ENCODE data around the gene WNK2.
"Not testable (repeated sequence)": the region's sequence is repeated elsewhere in the genome, so short reads cannot be mapped to it uniquely, and the experiment has no call there.

WNK2 gene

DNA sequence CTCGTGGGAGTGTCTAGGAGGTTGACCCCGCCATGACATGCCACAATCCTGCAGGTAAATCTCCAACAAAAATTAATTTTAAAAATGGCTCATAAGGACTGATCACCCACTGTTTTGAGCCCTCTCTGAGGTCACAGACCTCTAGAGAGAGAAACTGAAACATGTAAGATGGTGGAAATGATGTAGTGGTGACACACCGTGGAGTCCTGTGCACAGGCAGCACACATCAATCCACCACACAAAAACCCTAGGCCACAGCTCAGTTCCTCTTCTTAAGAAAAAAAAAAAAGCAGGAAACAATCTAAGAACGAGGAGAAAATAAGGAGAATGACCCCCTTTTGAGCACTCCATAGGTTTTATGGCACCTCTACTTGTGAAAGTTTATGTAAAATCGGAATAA, 173.7 kb downstream of the WNK2 start:
- H3K4me3 ChIP-seq (ENCODE audit: insufficient read depth in 1 of 2, low read depth in 1 of 2, low read length in 2 of 2) = no peak overlapping the region
- no peaks in the 10 kb centered on the region for H3K27me3 ChIP-seq (ENCODE audit: control insufficient read depth in 1 of 2, insufficient read depth in 1 of 2, low read length in 2 of 2)
- no peak overlapping the region for H3K4me2 ChIP-seq (ENCODE audit: low read length, poor library complexity, severe bottlenecking)
- no peak overlapping the region for H3K18ac ChIP-seq (ENCODE audit: low read depth in 1 of 2, low read length in 2 of 2)
- WGBS = 33% methylated on average over 3 of the region's 5 CpGs
- DNase-seq = no peak
- H4K8ac ChIP-seq (ENCODE audit: low read length) = no peak overlapping the region
- no peak overlapping the region for H3K4ac ChIP-seq (ENCODE audit: low read depth in 1 of 2, low read length in 2 of 2)
- H3K14ac ChIP-seq (ENCODE audit: low read length in 2 of 2) = no peak overlapping the region
- H3K4me1 ChIP-seq (ENCODE audit: control insufficient read depth, insufficient read depth, low read depth, low read length) = no peaks in the 10 kb centered on the region
- no peak overlapping the region for H2BK120ac ChIP-seq (ENCODE audit: low read depth, low read length)
- H2BK5ac ChIP-seq (ENCODE audit: low read depth, low read length, poor library complexity, severe bottlenecking) = no peak overlapping the region
- H3K27ac ChIP-seq (ENCODE audit: low read length, poor library complexity, severe bottlenecking) = no peak overlapping the region
- H3K9ac ChIP-seq (ENCODE audit: low read length) = no peak overlapping the region
- no peak overlapping the region for H4K91ac ChIP-seq (ENCODE audit: low read length)
- no peak overlapping the region for H2BK15ac ChIP-seq (ENCODE audit: low read depth, poor library complexity, severe bottlenecking)
- H2AFZ ChIP-seq (ENCODE audit: low read depth, low read length) = no peak overlapping the region
- no peak overlapping the region for H2AK5ac ChIP-seq (ENCODE audit: low read length, severe bottlenecking)
- H3K23ac ChIP-seq (ENCODE audit: low read length in 2 of 2) = no peak overlapping the region
- no peak overlapping the region for H2BK12ac ChIP-seq (ENCODE audit: low read length in 2 of 2)
- peaks cover 6% of the 10 kb centered on the region for H3K9me3 ChIP-seq (ENCODE audit: control insufficient read depth, low read length)
- no peaks in the 10 kb centered on the region for H3K79me1 ChIP-seq (replicated peaks; ENCODE audit: low read length, poor library complexity, severe bottlenecking)
- no peaks in the 10 kb centered on the region for H3K36me3 ChIP-seq (ENCODE audit: control insufficient read depth in 1 of 2, insufficient read depth in 2 of 2, low read depth in 1 of 2, low read length in 2 of 2)

DNA sequence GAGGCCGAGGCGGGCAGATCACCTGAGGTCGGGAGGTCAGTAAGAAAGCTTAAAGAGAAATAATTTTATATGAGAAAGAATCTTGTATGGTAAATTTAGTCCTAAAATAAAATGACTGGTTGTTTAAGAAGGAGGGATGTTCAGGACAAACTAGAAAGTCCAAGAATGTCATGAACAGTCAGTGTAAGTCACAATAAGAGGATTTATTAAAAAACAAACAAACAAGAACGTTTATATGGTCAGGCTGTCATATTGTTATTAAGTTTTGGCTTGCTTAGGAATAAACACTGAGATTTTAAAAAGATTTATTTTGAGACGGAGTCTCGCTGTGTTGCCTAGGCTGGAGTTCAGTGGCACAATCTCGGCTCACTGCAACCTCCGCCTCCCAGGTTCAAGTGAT, 176.0 kb downstream of the WNK2 start:
- not testable (repeated sequence) for H2BK15ac ChIP-seq (ENCODE audit: low read depth, poor library complexity, severe bottlenecking); H3K9me3 ChIP-seq (ENCODE audit: control insufficient read depth, low read length); H3K36me3 ChIP-seq (ENCODE audit: control insufficient read depth in 1 of 2, insufficient read depth in 2 of 2, low read depth in 1 of 2, low read length in 2 of 2); H2AK5ac ChIP-seq (ENCODE audit: low read length, severe bottlenecking); H3K23ac ChIP-seq (ENCODE audit: low read length in 2 of 2); DNase-seq; H3K4me3 ChIP-seq (ENCODE audit: insufficient read depth in 1 of 2, low read depth in 1 of 2, low read length in 2 of 2); H3K79me1 ChIP-seq (replicated peaks; ENCODE audit: low read length, poor library complexity, severe bottlenecking); H3K9ac ChIP-seq (ENCODE audit: low read length); H3K4ac ChIP-seq (ENCODE audit: low read depth in 1 of 2, low read length in 2 of 2); H3K4me1 ChIP-seq (ENCODE audit: control insufficient read depth, insufficient read depth, low read depth, low read length); H3K4me2 ChIP-seq (ENCODE audit: low read length, poor library complexity, severe bottlenecking); H2BK12ac ChIP-seq (ENCODE audit: low read length in 2 of 2); H3K14ac ChIP-seq (ENCODE audit: low read length in 2 of 2); H3K18ac ChIP-seq (ENCODE audit: low read depth in 1 of 2, low read length in 2 of 2); H2BK120ac ChIP-seq (ENCODE audit: low read depth, low read length); H2AFZ ChIP-seq (ENCODE audit: low read depth, low read length); H3K27me3 ChIP-seq (ENCODE audit: control insufficient read depth in 1 of 2, insufficient read depth in 1 of 2, low read length in 2 of 2); H4K91ac ChIP-seq (ENCODE audit: low read length); H2BK5ac ChIP-seq (ENCODE audit: low read depth, low read length, poor library complexity, severe bottlenecking); H4K8ac ChIP-seq (ENCODE audit: low read length); H3K27ac ChIP-seq (ENCODE audit: low read length, poor library complexity, severe bottlenecking)
- 88% methylated on average over 8 of the region's 8 CpGs for WGBS

DNA sequence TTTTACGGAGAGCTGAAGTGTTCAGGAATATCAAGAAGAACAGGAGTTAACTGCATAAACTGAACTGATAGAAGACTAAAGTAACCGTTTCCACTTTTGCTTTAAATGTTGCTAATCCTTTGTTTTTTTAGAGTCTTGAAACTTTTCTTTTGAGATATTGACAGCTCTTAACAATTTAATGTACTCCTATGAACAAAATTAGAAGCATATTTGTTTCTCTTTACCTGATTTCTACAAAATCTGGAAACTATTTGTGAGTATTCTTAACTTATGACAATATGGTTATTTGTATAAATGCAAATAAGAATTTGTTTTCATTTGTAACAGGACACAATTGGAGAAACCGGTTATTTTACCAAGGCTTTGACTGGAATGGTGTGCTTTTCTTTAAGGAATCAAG, 178.1 kb downstream of the WNK2 start:
- Histone ChIP-seq H3K36me3 (ENCODE audit: control insufficient read depth in 1 of 2, insufficient read depth in 2 of 2, low read depth in 1 of 2, low read length in 2 of 2) (no peaks in the 10 kb centered on the region), H3K4me2 (ENCODE audit: low read length, poor library complexity, severe bottlenecking) (no peak overlapping the region), H3K18ac (ENCODE audit: low read depth in 1 of 2, low read length in 2 of 2) (no peak overlapping the region), H2BK120ac (ENCODE audit: low read depth, low read length) (no peak overlapping the region), H3K9me3 (ENCODE audit: control insufficient read depth, low read length) (peaks cover 6% of the 10 kb centered on the region), H4K91ac (ENCODE audit: low read length) (no peak overlapping the region), H3K27me3 (ENCODE audit: control insufficient read depth in 1 of 2, insufficient read depth in 1 of 2, low read length in 2 of 2) (peaks cover 0 to 2% of the 10 kb centered on the region in 2 experiments), H2BK5ac (ENCODE audit: low read depth, low read length, poor library complexity, severe bottlenecking) (no peak overlapping the region), H3K14ac (ENCODE audit: low read length in 2 of 2) (no peak overlapping the region), H4K8ac (ENCODE audit: low read length) (no peak overlapping the region), H3K27ac (ENCODE audit: low read length, poor library complexity, severe bottlenecking) (no peak overlapping the region), H3K23ac (ENCODE audit: low read length in 2 of 2) (no peak overlapping the region), H2AFZ (ENCODE audit: low read depth, low read length) (no peak overlapping the region), H3K9ac (ENCODE audit: low read length) (no peak overlapping the region), H2BK12ac (ENCODE audit: low read length in 2 of 2) (no peak overlapping the region), H3K4me3 (ENCODE audit: insufficient read depth in 1 of 2, low read depth in 1 of 2, low read length in 2 of 2) (no peak overlapping the region), H3K4ac (ENCODE audit: low read depth in 1 of 2, low read length in 2 of 2) (no peak overlapping the region), H3K4me1 (ENCODE audit: control insufficient read depth, insufficient read depth, low read depth, low read length) (no peaks in the 10 kb centered on the region), H3K79me1 (replicated peaks; ENCODE audit: low read length, poor library complexity, severe bottlenecking) (no peaks in the 10 kb centered on the region), H2BK15ac (ENCODE audit: low read depth, poor library complexity, severe bottlenecking) (no peak overlapping the region), H2AK5ac (ENCODE audit: low read length, severe bottlenecking) (no peak overlapping the region)
- 50% methylated on average over 2 of the region's 3 CpGs for WGBS
- DNase-seq = no peak

DNA sequence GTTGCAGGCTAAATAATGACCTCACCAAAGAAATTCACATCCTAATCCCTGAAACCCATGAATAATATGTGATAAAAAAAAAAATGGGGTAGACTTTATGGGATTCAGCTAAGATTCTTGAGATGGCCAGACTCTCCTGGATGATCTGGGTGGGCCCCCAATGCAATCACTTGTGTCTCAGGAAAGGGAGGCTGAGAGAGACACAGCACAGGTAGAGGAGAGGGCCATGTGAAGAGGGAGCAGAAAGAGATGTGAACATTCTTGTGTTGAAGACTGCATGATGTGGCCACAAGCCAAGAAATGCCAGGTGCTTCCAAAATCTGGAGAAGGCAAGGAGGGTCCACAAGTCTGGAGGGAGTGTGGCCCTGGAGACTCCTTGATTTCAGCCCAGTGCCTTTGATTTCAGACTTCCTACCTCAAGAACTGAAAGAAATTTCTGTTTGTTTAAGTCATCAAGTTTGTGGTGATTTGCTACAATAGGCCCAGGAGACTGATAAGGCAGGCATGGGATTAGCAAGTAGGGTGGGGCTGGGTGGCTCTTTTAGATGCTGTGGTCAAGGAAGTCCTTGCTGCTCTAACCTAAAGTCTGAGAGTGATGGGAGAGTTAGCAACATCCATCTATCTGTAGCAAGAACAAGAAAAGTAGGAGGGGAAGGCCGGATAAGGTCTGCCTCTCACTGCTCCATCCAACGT, 180.9 kb downstream of the WNK2 start:
- H3K27ac ChIP-seq (ENCODE audit: low read length, poor library complexity, severe bottlenecking) = no peak overlapping the region
- H3K4me3 ChIP-seq (ENCODE audit: insufficient read depth in 1 of 2, low read depth in 1 of 2, low read length in 2 of 2) = no peak overlapping the region
- H3K9ac ChIP-seq (ENCODE audit: low read length) = no peak overlapping the region
- no peak overlapping the region for H2AFZ ChIP-seq (ENCODE audit: low read depth, low read length)
- DNase-seq = no peak
- no peak overlapping the region for H3K18ac ChIP-seq (ENCODE audit: low read depth in 1 of 2, low read length in 2 of 2)
- H3K36me3 ChIP-seq (ENCODE audit: control insufficient read depth in 1 of 2, insufficient read depth in 2 of 2, low read depth in 1 of 2, low read length in 2 of 2) = no peaks in the 10 kb centered on the region
- H2BK5ac ChIP-seq (ENCODE audit: low read depth, low read length, poor library complexity, severe bottlenecking) = no peak overlapping the region
- no peak overlapping the region for H3K4ac ChIP-seq (ENCODE audit: low read depth in 1 of 2, low read length in 2 of 2)
- H4K8ac ChIP-seq (ENCODE audit: low read length) = no peak overlapping the region
- peaks cover 6% of the 10 kb centered on the region for H3K9me3 ChIP-seq (ENCODE audit: control insufficient read depth, low read length)
- H2AK5ac ChIP-seq (ENCODE audit: low read length, severe bottlenecking) = no peak overlapping the region
- WGBS = 88% methylated on average over 2 of the region's 2 CpGs
- H4K91ac ChIP-seq (ENCODE audit: low read length) = no peak overlapping the region
- H2BK120ac ChIP-seq (ENCODE audit: low read depth, low read length) = no peak overlapping the region
- no peaks in the 10 kb centered on the region for H3K4me1 ChIP-seq (ENCODE audit: control insufficient read depth, insufficient read depth, low read depth, low read length)
- no peak overlapping the region for H2BK12ac ChIP-seq (ENCODE audit: low read length in 2 of 2)
- H3K27me3 ChIP-seq (ENCODE audit: control insufficient read depth in 1 of 2, insufficient read depth in 1 of 2, low read length in 2 of 2) = peaks cover 0 to 2% of the 10 kb centered on the region in 2 experiments
- H2BK15ac ChIP-seq (ENCODE audit: low read depth, poor library complexity, severe bottlenecking) = no peak overlapping the region
- no peak overlapping the region for H3K23ac ChIP-seq (ENCODE audit: low read length in 2 of 2)
- no peak overlapping the region for H3K14ac ChIP-seq (ENCODE audit: low read length in 2 of 2)
- no peak overlapping the region for H3K4me2 ChIP-seq (ENCODE audit: low read length, poor library complexity, severe bottlenecking)
- no peaks in the 10 kb centered on the region for H3K79me1 ChIP-seq (replicated peaks; ENCODE audit: low read length, poor library complexity, severe bottlenecking)
